ENCODE measurements around the gene LCT. TPM values are rescaled to one million over a fixed set of nuclear protein-coding genes. Genes with fewer than 3 reads are reported as not detected.

LCT gene
- total and polyA plus RNA-seq, 9 of the 15 experiments (the other 6 are each of a cell fraction or from before 2014, with no cell fraction given): 0.01 to 0.04 (median 0.03) TPM; not detected in 4

DNA sequence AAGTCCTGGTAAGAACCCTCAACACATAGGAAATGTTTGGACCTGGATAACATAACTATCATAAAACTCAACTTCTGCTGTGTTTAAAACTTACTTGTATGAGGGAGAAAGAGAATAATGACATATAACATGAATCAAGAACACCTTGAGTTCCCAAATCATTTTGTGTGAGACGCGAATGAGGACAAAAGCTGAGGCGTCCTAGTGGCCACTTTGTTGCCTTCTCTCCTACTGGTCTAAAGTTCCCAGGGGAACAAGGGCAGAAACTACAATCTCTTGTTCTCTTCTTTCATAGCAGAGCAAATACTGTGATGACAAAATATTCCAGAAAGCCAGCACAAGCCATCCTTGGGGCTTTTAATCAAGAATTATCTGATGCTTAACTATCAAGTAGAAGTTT lies 8.3 kb upstream of the LCT start:
- Histone ChIP-seq H3K4me3 (no peak overlapping the region), H3K9me1 (ENCODE audit: control insufficient read depth, insufficient read depth, low read length) (peaks cover 5% of the 10 kb centered on the region), H3K36me3 (ENCODE audit: control insufficient read depth, insufficient read depth, low read length) (peaks cover 91% of the 10 kb centered on the region), H3K9ac (ENCODE audit: insufficient read depth in 1 of 2, low read depth in 2 of 2, low read length in 2 of 2) (no peak overlapping the region), H3K27me3 (ENCODE audit: control insufficient read depth in 2 of 2, insufficient read depth in 2 of 2, low read length in 2 of 2) (no peaks in the 10 kb centered on the region), H3K79me2 (ENCODE audit: control insufficient read depth, insufficient read depth, low read length) (no peaks in the 10 kb centered on the region), H3K4me1 (replicated peaks in 1 of 2; ENCODE audit: control insufficient read depth in 2 of 2, insufficient read depth in 2 of 2, low read length in 2 of 2) (no peaks in the 10 kb centered on the region), H4K20me1 (replicated peaks; ENCODE audit: control insufficient read depth, insufficient read depth, low read length) (no peaks in the 10 kb centered on the region), H2AFZ (ENCODE audit: low read depth, low read length) (no peak overlapping the region), H3K9me3 (replicated peaks; ENCODE audit: control insufficient read depth, insufficient read depth, low read depth, low read length) (no peaks in the 10 kb centered on the region), H3K27ac (ENCODE audit: extremely low read depth, low read depth, low read length) (no peak overlapping the region), H3K4me2 (ENCODE audit: insufficient read depth, low read length) (no peak overlapping the region)
- CTCF ChIA-PET (ENCODE audit: low intra/inter-chr PET ratio): no interaction called here
- POLR2A ChIA-PET: no interaction called here
- no TSS peak for BruUV-seq (replicated peaks)
- intact Hi-C loops (cut with micrococcal nuclease) (no loop called here), in situ Hi-C loops (cut with MboI) (no loop called here)
- no peak for FAIRE-seq
- no peak for ATAC-seq
- WGBS (ENCODE audit: insufficient coverage, low coverage, missing lambda C conversion rate): 95% methylated on average over 3 of the region's 3 CpGs
- DNase-seq (ENCODE audit: extremely low read depth in 1 of 4, low spot score in 3 of 4): no peak
- TF ChIP-seq RBM25 (IDR thresholded peaks at IDR 0.05; ENCODE audit: low read depth, low read length, severe bottlenecking): no peak
- no peak for TF ChIP-seq RBM39 (optimal IDR thresholded peaks at IDR 0.05; ENCODE audit: low read depth, low read length)
- TF ChIP-seq, protein P1, sequence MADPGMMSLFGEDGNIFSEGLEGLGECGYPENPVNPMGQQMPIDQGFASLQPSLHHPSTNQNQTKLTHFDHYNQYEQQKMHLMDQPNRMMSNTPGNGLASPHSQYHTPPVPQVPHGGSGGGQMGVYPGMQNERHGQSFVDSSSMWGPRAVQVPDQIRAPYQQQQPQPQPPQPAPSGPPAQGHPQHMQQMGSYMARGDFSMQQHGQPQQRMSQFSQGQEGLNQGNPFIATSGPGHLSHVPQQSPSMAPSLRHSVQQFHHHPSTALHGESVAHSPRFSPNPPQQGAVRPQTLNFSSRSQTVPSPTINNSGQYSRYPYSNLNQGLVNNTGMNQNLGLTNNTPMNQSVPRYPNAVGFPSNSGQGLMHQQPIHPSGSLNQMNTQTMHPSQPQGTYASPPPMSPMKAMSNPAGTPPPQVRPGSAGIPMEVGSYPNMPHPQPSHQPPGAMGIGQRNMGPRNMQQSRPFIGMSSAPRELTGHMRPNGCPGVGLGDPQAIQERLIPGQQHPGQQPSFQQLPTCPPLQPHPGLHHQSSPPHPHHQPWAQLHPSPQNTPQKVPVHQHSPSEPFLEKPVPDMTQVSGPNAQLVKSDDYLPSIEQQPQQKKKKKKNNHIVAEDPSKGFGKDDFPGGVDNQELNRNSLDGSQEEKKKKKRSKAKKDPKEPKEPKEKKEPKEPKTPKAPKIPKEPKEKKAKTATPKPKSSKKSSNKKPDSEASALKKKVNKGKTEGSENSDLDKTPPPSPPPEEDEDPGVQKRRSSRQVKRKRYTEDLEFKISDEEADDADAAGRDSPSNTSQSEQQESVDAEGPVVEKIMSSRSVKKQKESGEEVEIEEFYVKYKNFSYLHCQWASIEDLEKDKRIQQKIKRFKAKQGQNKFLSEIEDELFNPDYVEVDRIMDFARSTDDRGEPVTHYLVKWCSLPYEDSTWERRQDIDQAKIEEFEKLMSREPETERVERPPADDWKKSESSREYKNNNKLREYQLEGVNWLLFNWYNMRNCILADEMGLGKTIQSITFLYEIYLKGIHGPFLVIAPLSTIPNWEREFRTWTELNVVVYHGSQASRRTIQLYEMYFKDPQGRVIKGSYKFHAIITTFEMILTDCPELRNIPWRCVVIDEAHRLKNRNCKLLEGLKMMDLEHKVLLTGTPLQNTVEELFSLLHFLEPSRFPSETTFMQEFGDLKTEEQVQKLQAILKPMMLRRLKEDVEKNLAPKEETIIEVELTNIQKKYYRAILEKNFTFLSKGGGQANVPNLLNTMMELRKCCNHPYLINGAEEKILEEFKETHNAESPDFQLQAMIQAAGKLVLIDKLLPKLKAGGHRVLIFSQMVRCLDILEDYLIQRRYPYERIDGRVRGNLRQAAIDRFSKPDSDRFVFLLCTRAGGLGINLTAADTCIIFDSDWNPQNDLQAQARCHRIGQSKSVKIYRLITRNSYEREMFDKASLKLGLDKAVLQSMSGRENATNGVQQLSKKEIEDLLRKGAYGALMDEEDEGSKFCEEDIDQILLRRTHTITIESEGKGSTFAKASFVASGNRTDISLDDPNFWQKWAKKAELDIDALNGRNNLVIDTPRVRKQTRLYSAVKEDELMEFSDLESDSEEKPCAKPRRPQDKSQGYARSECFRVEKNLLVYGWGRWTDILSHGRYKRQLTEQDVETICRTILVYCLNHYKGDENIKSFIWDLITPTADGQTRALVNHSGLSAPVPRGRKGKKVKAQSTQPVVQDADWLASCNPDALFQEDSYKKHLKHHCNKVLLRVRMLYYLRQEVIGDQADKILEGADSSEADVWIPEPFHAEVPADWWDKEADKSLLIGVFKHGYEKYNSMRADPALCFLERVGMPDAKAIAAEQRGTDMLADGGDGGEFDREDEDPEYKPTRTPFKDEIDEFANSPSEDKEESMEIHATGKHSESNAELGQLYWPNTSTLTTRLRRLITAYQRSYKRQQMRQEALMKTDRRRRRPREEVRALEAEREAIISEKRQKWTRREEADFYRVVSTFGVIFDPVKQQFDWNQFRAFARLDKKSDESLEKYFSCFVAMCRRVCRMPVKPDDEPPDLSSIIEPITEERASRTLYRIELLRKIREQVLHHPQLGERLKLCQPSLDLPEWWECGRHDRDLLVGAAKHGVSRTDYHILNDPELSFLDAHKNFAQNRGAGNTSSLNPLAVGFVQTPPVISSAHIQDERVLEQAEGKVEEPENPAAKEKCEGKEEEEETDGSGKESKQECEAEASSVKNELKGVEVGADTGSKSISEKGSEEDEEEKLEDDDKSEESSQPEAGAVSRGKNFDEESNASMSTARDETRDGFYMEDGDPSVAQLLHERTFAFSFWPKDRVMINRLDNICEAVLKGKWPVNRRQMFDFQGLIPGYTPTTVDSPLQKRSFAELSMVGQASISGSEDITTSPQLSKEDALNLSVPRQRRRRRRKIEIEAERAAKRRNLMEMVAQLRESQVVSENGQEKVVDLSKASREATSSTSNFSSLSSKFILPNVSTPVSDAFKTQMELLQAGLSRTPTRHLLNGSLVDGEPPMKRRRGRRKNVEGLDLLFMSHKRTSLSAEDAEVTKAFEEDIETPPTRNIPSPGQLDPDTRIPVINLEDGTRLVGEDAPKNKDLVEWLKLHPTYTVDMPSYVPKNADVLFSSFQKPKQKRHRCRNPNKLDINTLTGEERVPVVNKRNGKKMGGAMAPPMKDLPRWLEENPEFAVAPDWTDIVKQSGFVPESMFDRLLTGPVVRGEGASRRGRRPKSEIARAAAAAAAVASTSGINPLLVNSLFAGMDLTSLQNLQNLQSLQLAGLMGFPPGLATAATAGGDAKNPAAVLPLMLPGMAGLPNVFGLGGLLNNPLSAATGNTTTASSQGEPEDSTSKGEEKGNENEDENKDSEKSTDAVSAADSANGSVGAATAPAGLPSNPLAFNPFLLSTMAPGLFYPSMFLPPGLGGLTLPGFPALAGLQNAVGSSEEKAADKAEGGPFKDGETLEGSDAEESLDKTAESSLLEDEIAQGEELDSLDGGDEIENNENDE (IDR thresholded peaks at IDR 0.05; ENCODE audit: low read depth, low read length): no peak
- no peak for TF ChIP-seq ZBTB7A (IDR thresholded peaks at IDR 0.05; ENCODE audit: borderline replicate concordance, control insufficient read depth, low read depth, low read length)
- no peak for TF ChIP-seq SMC3 (conservative IDR thresholded peaks at IDR 0.05; ENCODE audit: insufficient read depth, low read depth, low read length)
- TF ChIP-seq, protein P2, sequence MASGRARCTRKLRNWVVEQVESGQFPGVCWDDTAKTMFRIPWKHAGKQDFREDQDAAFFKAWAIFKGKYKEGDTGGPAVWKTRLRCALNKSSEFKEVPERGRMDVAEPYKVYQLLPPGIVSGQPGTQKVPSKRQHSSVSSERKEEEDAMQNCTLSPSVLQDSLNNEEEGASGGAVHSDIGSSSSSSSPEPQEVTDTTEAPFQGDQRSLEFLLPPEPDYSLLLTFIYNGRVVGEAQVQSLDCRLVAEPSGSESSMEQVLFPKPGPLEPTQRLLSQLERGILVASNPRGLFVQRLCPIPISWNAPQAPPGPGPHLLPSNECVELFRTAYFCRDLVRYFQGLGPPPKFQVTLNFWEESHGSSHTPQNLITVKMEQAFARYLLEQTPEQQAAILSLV (tag; IDR thresholded peaks at IDR 0.05): no peak
- TF ChIP-seq SMARCC2 (IDR thresholded peaks at IDR 0.05; ENCODE audit: low read depth): no peak
- no peak for TF ChIP-seq FOXP1 (CRISPR knock-in tag; IDR thresholded peaks at IDR 0.05)

Data from K562 (cell line).